Spinal cord (tissue), 10 donors: ENCODE results near the gene HIGD2B. TPM values are rescaled to one million over a fixed set of nuclear protein-coding genes. Genes with fewer than 3 reads are reported as not detected.
"Not testable (repeated sequence)": the region's sequence is repeated elsewhere in the genome, so short reads cannot be mapped to it uniquely, and the experiment has no call there.

ENCODE experiments used
- DNase-seq, 6 donors: peaks; one replicate each; pipeline versions ENCODE4 v3.0.0 to v3.0.0-alpha.2; 2013 to 2015; ENCODE audit warnings: low spot score in 6 of 6, low read depth in 4 of 6
- H3K27ac ChIP-seq: one replicate; pipeline ENCODE4 v1.5.1; 2013; ENCODE audit warnings: low read depth, low read length, control low read depth
- H3K27me3 ChIP-seq: one replicate; pipeline ENCODE4 v1.6.1; 2013; ENCODE audit warnings: low read length; ENCODE audit not compliant: control insufficient read depth, insufficient read depth
- H3K36me3 ChIP-seq: one replicate; pipeline ENCODE4 v1.6.1; 2013; ENCODE audit warnings: low read length; ENCODE audit not compliant: control insufficient read depth, insufficient read depth
- H3K4me1 ChIP-seq: one replicate; pipeline ENCODE4 v1.6.1; 2013; ENCODE audit warnings: low read length; ENCODE audit not compliant: control insufficient read depth, insufficient read depth
- H3K4me3 ChIP-seq: one replicate; pipeline ENCODE4 v1.5.1; 2013; ENCODE audit warnings: low read depth, low read length, control low read depth
- H3K9me3 ChIP-seq: one replicate; pipeline ENCODE4 v1.6.1; 2013; ENCODE audit warnings: low read length; ENCODE audit not compliant: control insufficient read depth, insufficient read depth
- WGBS: methylation state at CpG from one replicate; pipeline ENCODE4 v1.1.5; 2013; ENCODE audit warnings: missing lambda C conversion rate; ENCODE audit not compliant: insufficient coverage; 5-methylcytosine and 5-hydroxymethylcytosine counted together
- polyA plus RNA-seq, 2 donors: library from polyadenylated mRNA; unstranded; fragments of 120-200 nt; gene quantifications; one replicate each; pipeline ENCODE4 v1.2.1, GENCODE V29; 2013; ENCODE audit not compliant: insufficient read length in 2 of 2
- total RNA-seq, 2 donors: library from RNA; depleted of rRNA in 1 of 2; stranded (reverse); fragments of 120-200 nt in 1 of 2; fragments of >200 nt in 1 of 2; gene quantifications; one replicate each; pipeline versions ENCODE4 v1.2.3 to v1.2.4, GENCODE V29; 2013 to 2014
- donor health status: healthy.

Gene HIGD2B
- total and polyA plus RNA-seq, 4 donors = not detected

DNA sequence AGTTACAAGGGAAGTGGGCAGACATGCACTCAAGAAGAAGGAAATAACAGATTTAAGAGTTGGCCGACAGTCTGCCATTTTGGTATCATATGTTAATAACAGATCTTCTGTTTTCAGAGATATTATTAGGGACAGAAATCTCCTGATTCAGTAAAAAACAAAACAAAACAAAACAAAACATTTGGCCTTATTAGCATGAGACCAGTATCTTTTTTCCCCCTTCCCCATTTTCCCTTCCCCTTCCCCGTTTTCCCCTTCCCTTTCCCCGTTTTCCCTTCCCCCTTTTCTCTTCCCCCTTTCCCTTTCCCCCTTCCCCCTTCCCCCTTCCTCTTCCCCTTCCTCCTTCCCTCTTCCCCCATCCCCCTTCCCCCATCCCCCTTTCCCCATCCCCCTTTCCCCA lies 39.5 kb upstream of the HIGD2B start:
- Histone ChIP-seq H3K9me3 (no peaks in the 10 kb centered on the region), H3K27ac (no peak overlapping the region), H3K4me3 (no peak overlapping the region), H3K27me3 (no peaks in the 10 kb centered on the region), H3K36me3 (peaks cover 5% of the 10 kb centered on the region), H3K4me1 (no peaks in the 10 kb centered on the region)
- DNase-seq = no peak
- no CpG with 5 or more reads among the region's 3 CpGs for WGBS

DNA sequence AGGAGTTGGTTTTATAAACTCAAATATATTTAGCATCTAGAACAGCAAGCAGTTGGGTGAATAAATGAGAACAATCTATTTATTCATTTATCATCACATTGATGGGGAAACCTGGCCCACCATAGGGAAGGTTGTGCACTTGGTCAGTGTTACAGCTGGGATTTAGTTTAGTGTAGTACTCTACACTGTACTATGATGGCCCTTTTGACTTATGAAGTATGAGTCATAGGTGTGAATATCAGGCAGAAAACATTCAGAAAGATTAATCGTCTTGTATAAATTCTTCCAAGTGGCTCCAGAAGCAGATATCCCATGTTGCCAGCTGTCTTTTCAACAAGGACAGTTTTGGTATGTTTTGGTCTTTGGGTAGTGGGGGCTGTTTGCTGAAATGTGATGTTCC lies 38.0 kb upstream of the HIGD2B start:
- no peak for DNase-seq
- 100% methylated on average over 1 of the region's 1 CpG for WGBS
- no peaks in the 10 kb centered on the region for H3K4me1 ChIP-seq

DNA sequence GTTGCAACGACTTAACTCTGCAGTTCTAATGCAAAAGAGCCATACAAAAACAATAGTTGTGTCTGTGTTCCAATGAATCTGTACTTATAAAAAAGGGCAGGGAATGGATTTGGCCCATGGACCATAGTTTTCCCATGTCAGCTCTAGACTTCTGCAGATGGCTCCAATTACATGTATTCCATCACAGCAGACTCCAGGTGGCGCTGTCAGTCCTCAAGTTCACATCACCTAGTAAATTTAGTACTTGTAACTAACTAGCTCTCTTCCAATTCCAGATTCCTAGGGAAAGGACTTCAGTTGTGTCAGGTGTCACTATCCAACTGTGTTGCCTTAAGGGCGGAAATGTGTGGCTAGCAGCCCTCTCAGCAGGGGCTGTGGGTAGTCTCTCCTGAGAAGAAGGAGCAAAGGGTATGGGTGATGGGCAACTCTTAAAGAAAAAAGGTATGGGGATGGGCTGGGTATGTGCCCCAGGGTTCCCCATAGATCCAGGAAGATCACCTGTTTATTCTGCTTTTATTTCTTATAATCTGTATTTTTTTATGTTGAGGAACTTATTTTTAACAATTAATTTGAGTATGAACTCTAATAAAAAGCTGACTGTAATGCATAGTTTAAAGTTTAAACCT lies 36.2 kb upstream of the HIGD2B start:
- DNase-seq = peak; percentile 5 to 85 (median 30)
- 75% methylated on average over 1 of the region's 3 CpGs for WGBS
- no peaks in the 10 kb centered on the region for H3K9me3 ChIP-seq
- peaks cover 7% of the 10 kb centered on the region for H3K36me3 ChIP-seq
- H3K27ac ChIP-seq = no peak overlapping the region
- no peaks in the 10 kb centered on the region for H3K4me1 ChIP-seq
- no peak overlapping the region for H3K4me3 ChIP-seq
- no peaks in the 10 kb centered on the region for H3K27me3 ChIP-seq

More for the DNA sequence above, 38.0 kb upstream of the HIGD2B start:
- Histone ChIP-seq H3K27me3 (no peaks in the 10 kb centered on the region), H3K4me3 (no peak overlapping the region), H3K36me3 (peaks cover 3% of the 10 kb centered on the region), H3K27ac (no peak overlapping the region), H3K9me3 (no peaks in the 10 kb centered on the region)

DNA sequence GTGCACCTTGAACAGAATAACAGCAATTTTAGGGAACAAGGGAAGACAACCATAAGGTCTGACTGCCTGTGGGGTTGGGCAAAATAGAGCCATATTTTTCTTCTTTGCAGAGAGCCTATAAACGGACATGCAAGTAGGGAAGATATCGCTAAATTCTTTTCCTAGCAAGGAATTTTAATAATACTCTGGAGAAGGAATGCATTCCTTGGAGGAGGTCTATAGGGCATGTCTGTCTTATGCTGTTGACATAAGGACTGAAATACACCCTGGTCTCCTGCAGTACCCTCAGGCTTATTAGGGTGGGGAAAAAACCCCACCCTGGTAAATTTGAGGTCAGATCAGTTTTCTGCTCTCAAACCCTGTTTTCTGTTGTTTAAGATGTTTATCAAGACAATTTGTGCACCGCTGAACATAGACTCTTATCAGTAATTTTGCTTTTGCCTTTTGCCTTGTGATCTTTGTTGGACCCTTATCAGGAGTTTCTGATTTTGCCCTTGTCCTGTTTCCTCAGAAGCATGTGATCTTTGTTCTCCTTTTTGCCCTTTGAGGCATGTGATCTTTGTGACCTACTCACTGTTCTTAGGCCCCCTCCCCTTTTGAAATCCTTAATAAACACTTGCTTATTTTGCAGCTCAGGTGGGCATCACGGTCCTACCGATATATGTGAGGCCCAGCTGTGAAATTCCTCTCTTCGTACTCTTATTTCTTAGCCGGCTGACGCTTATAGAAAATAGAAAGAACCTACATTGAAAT lies 22.7 kb upstream of the HIGD2B start:
- not testable (repeated sequence) for H3K9me3 ChIP-seq, H3K4me1 ChIP-seq, H3K27ac ChIP-seq, DNase-seq, H3K27me3 ChIP-seq, H3K36me3 ChIP-seq, H3K4me3 ChIP-seq
- WGBS = 100% methylated on average over 1 of the region's 8 CpGs

DNA sequence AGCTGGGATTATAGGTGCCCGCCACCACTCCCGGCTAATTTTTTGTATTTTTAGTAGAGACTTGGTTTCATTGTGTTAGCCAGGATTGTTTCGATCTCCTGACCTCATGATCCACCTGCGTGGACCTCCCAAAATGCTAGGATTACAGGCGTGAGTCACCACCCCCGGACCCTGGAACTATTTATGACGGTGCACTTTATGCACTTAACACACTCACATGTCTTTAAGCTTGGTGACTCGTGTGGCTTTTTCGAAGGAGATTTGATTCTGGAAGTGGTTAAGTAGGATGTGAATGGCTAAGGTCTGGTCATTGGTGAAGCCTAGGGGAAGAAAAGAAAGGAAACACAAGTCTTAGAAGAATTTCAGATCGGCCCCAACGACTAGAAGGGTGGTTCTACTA lies 20.3 kb upstream of the HIGD2B start:
- 90% methylated on average over 2 of the region's 11 CpGs for WGBS
- no peaks in the 10 kb centered on the region for H3K27me3 ChIP-seq
- no peak overlapping the region for H3K27ac ChIP-seq
- H3K4me3 ChIP-seq = no peak overlapping the region
- H3K36me3 ChIP-seq = peaks cover 6% of the 10 kb centered on the region
- no peaks in the 10 kb centered on the region for H3K9me3 ChIP-seq
- H3K4me1 ChIP-seq = no peaks in the 10 kb centered on the region
- DNase-seq = no peak

DNA sequence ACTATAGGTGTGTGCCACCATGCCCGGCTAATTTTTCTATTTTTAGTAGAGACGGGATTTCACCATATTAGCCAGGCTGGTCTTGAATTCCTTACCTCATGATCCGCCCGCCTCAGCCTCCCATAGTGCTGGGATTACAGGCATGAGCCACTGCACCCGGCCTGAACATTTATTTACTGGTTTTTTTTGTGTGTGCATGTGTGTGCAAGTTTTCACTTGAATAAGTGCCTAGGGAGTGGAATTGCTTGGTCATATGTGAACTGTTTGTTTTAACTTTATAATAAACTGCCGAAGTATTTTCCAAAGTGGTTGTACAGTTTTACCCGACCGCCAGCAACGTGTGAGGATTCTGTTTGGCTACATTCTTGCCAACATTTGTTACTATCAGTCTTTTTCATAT lies 14.1 kb upstream of the HIGD2B start:
- H3K27me3 ChIP-seq = no peaks in the 10 kb centered on the region
- WGBS = 100% methylated on average over 2 of the region's 9 CpGs
- no peaks in the 10 kb centered on the region for H3K9me3 ChIP-seq
- no peak for DNase-seq
- no peaks in the 10 kb centered on the region for H3K4me1 ChIP-seq
- no peaks in the 10 kb centered on the region for H3K36me3 ChIP-seq
- no peak overlapping the region for H3K27ac ChIP-seq
- H3K4me3 ChIP-seq = no peak overlapping the region

DNA sequence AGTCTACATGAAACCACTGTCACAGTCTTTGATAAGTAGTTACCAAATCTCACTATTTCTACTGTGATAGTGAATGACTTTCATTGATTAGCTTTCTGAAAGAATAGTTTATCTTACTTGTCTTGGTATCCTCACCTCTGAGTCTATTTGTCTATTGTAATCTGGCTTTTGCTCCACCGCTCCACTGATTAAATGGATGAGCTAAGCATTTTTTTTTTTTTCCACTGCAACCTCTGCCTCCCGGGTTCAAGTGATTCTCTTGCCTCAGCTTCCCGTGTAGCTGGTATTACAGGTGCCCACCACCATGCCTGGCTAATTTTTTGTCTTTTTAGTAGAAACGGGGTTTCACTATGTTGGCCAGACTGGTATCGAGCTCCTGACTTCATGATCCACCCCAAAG lies 13.0 kb upstream of the HIGD2B start:
- WGBS = 92% methylated on average over 2 of the region's 5 CpGs
- no peaks in the 10 kb centered on the region for H3K36me3 ChIP-seq
- H3K4me3 ChIP-seq = no peak overlapping the region
- H3K9me3 ChIP-seq = no peaks in the 10 kb centered on the region
- no peak overlapping the region for H3K27ac ChIP-seq
- no peaks in the 10 kb centered on the region for H3K4me1 ChIP-seq
- no peak for DNase-seq
- H3K27me3 ChIP-seq = no peaks in the 10 kb centered on the region

DNA sequence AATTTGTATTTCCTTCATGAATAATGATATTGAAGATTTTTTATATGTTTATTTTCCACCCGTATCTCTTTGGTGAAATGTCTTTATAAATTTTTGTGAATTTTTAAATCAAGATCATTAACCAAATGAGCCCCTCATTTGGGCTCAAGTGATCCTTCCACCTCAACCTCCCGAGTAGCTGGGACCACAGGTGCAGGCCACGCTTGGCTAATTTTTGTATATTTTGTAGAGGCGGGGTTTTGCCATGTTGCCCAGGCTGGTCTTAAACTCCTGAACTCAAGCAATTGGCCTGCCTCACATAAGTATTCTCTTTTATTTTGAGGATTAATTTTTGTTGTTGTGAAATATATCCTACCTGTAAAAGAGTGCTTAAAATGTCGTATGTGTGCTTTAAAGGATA lies 5.0 kb upstream of the HIGD2B start:
- H3K4me1 ChIP-seq = peaks cover 9% of the 10 kb centered on the region
- no CpG with 5 or more reads among the region's 5 CpGs for WGBS
- no peaks in the 10 kb centered on the region for H3K9me3 ChIP-seq
- no peak overlapping the region for H3K27ac ChIP-seq
- no peaks in the 10 kb centered on the region for H3K36me3 ChIP-seq
- no peak overlapping the region for H3K4me3 ChIP-seq
- no peaks in the 10 kb centered on the region for H3K27me3 ChIP-seq
- no peak for DNase-seq

DNA sequence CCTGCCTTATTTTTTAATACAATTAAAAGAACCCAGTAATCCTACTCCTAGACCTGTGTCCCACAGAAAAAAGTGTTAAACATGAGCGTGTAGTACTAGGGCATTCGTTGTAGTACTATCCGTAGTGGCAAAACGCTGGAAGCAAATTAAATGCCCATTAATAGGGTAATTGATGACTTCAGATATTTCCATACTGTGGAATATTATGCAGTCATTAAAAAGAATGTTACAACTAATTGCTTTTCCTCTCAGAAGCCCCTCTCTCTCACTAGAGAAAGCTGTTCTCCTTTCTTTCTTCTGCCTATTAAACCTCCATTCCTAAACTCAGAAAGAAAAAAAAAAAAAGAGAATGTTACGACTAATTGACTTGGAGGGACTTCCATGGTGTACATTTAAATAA lies 2.7 kb upstream of the HIGD2B start:
- Histone ChIP-seq H3K4me1 (peaks cover 9% of the 10 kb centered on the region), H3K27ac (no peak overlapping the region), H3K4me3 (no peak overlapping the region), H3K27me3 (no peaks in the 10 kb centered on the region), H3K36me3 (no peaks in the 10 kb centered on the region), H3K9me3 (no peaks in the 10 kb centered on the region)
- DNase-seq = no peak
- no CpG with 5 or more reads among the region's 5 CpGs for WGBS

DNA sequence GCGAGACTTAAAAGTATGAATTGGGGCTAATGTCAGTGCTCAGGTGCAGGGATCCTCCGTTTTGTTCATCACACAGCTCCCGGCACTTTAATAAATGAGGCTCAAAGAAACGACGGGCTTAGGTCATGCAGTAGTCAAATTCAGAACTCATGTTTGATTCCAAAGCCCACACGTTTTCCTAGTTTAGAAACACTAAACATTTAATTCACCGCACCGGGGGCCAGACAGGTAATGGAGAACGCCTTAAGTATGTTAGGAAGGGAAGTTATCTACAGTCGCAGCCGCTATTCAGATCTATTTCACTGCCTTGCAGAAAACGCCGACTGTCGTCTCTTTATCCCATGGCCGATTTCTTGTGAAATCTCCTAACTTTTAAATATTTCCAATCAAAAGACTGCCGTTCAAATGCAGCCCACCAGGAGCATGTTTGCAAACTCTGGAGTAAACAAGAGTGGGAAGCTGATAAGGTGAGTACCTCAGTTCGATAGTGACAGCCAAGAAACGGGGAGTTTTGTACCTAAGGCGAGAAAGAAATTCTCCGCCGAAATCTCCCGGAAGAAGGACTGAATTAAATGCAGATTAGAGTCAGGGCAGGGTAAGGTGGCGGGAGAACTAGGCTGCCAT lies 569 bp downstream of the HIGD2B start:
- H3K36me3 ChIP-seq = no peaks in the 10 kb centered on the region
- no peak for DNase-seq
- H3K9me3 ChIP-seq = no peaks in the 10 kb centered on the region
- H3K4me1 ChIP-seq = peaks cover 9% of the 10 kb centered on the region
- peak overlapping the region; percentile 87 for H3K27ac ChIP-seq
- 18% methylated on average over 14 of the region's 23 CpGs for WGBS
- peaks cover 6% of the 10 kb centered on the region for H3K27me3 ChIP-seq
- peak overlapping the region; percentile 65 for H3K4me3 ChIP-seq
